HepG2 (cell line): ENCODE data around the gene LRRC3. TPM values are rescaled to one million over a fixed set of nuclear protein-coding genes. Genes with fewer than 3 reads are reported as not detected.
A peak's percentile ranks its signal among the peaks of the same experiment; 100 is the strongest.

ENCODE experiments used
- BORCS8-MEF2B ChIP-seq: sonication (generic); formaldehyde crosslinking; IDR thresholded peaks from 2 replicates; pipeline ENCODE4 v1.8.0; 2022; ENCODE audit warnings: mild to moderate bottlenecking, missing genetic modification reagents
- HIVEP1 ChIP-seq: sonication (generic); formaldehyde crosslinking; IDR thresholded peaks from 2 replicates; pipeline ENCODE4 v1.4.0; 2020; ENCODE audit warnings: mild to moderate bottlenecking, missing genetic modification reagents
- HOXA7 ChIP-seq: sonication (generic); formaldehyde crosslinking; IDR thresholded peaks from 2 replicates; pipeline ENCODE4 v1.8.1; 2022; ENCODE audit warnings: mild to moderate bottlenecking, missing genetic modification reagents, moderate library complexity
- LRRFIP1 ChIP-seq: sonication (generic); formaldehyde crosslinking; conservative IDR thresholded peaks from 2 replicates; pipeline ENCODE4 v1.4.0; 2020; ENCODE audit warnings: missing genetic modification reagents
- MEIS2 ChIP-seq: sonication (generic); formaldehyde crosslinking; IDR thresholded peaks from 2 replicates; pipeline ENCODE4 v1.9.0; 2021; ENCODE audit warnings: mild to moderate bottlenecking, missing genetic modification reagents
- MIXL1 ChIP-seq: IDR thresholded peaks from 2 replicates; pipeline ENCODE4 v1.6.1; 2016
- MTA1 ChIP-seq: sonication (generic); formaldehyde crosslinking; IDR thresholded peaks from 2 replicates; pipeline ENCODE4 v1.4.0; 2020; ENCODE audit warnings: missing genetic modification reagents, mild to moderate bottlenecking, borderline replicate concordance
- MYC ChIP-seq: sonication (generic); formaldehyde crosslinking; IDR thresholded peaks from 2 replicates; pipeline ENCODE4 v1.9.0; 2021; ENCODE audit warnings: missing genetic modification reagents, borderline replicate concordance
- NR3C1 ChIP-seq: sonication (generic); formaldehyde crosslinking; IDR thresholded peaks from 2 replicates; pipeline ENCODE4 v1.4.0; 2020; ENCODE audit warnings: missing genetic modification reagents
- RFXAP ChIP-seq: sonication (generic); formaldehyde crosslinking; IDR thresholded peaks from 2 replicates; pipeline ENCODE4 v1.4.0; 2020; ENCODE audit warnings: missing genetic modification reagents, borderline replicate concordance
- SIN3A ChIP-seq: IDR thresholded peaks from 2 replicates; pipeline ENCODE4 v1.6.1; 2011; ENCODE audit warnings: low read depth, mild to moderate bottlenecking, control low read depth, low read length, borderline replicate concordance
- SRSF1 ChIP-seq: fragments of 200-400 bp; formaldehyde crosslinking; optimal IDR thresholded peaks from 2 replicates; pipeline ENCODE3; 2017; ENCODE audit warnings: mild to moderate bottlenecking, low read depth, low read length, moderate library complexity
- YEATS4 ChIP-seq: sonication (generic); formaldehyde crosslinking; IDR thresholded peaks from 2 replicates; pipeline ENCODE4 v1.4.0; 2020; ENCODE audit warnings: missing genetic modification reagents, borderline replicate concordance
- ZBTB10 ChIP-seq: sonication (generic); formaldehyde crosslinking; IDR thresholded peaks from 2 replicates; pipeline ENCODE4 v1.4.0; 2020; ENCODE audit warnings: missing genetic modification reagents, borderline replicate concordance
- ZBTB2 ChIP-seq: sonication (generic); formaldehyde crosslinking; IDR thresholded peaks from 2 replicates; pipeline ENCODE4 v1.8.0; 2022; ENCODE audit warnings: low read depth, missing genetic modification reagents
- ZC3H4 ChIP-seq: sonication (generic); formaldehyde crosslinking; IDR thresholded peaks from 2 replicates; pipeline ENCODE4 v1.4.0; 2020; ENCODE audit warnings: missing genetic modification reagents, borderline replicate concordance
- ZNF552 ChIP-seq: sonication (generic); formaldehyde crosslinking; IDR thresholded peaks from 2 replicates; pipeline ENCODE4 v1.9.0; 2022; ENCODE audit warnings: missing genetic modification reagents, mild to moderate bottlenecking, borderline replicate concordance
- ZNF556 ChIP-seq: sonication (generic); formaldehyde crosslinking; IDR thresholded peaks from 2 replicates; pipeline ENCODE4 v1.4.0; 2020; ENCODE audit warnings: mild to moderate bottlenecking, missing genetic modification reagents, borderline replicate concordance
- ZNF577 ChIP-seq: sonication (generic); formaldehyde crosslinking; IDR thresholded peaks from 2 replicates; pipeline ENCODE4 v1.4.0; 2020; ENCODE audit warnings: mild to moderate bottlenecking, low read depth, missing genetic modification reagents, borderline replicate concordance
- ZNF710 ChIP-seq: sonication (generic); formaldehyde crosslinking; IDR thresholded peaks from 2 replicates; pipeline ENCODE4 v1.5.0; 2020; ENCODE audit warnings: mild to moderate bottlenecking, missing genetic modification reagents, borderline replicate concordance
- ZSCAN9 ChIP-seq: IDR thresholded peaks from 2 replicates; pipeline ENCODE4 v1.6.1; 2016; ENCODE audit warnings: borderline replicate concordance
- polyA plus RNA-seq, 8 experiments: library from polyadenylated mRNA; depleted of rRNA in 3 of 8; stranded (reverse) in 7 of 8; unstranded in 1 of 8; fragments of >200 nt; fragmentation: Illumina TruSeq in 4 of 8; extraction: Trizol in 4 of 8; gene quantifications; 2 replicates each; pipeline versions ENCODE4 v1.2.1 to v1.2.3, GENCODE V29; 2011 to 2016; ENCODE audit warnings: low read depth in 4 of 8, missing spikeins in 1 of 8, mixed read lengths in 1 of 8; ENCODE audit not compliant: insufficient read depth in 1 of 8
- total RNA-seq, 5 experiments: library from RNA; depleted of rRNA; stranded (reverse); fragments of >200 nt; fragmentation: Illumina TruSeq; extraction: Trizol; gene quantifications; 2 replicates each; pipeline ENCODE4 v1.2.3, GENCODE V29; 2016; ENCODE audit warnings: low read depth in 1 of 5

The LRRC3 gene
- total and polyA plus RNA-seq, 2 of the 13 experiments (the other 11 are each of a cell fraction or from before 2014, with no cell fraction given): 4.8 to 16.5 TPM

DNA sequence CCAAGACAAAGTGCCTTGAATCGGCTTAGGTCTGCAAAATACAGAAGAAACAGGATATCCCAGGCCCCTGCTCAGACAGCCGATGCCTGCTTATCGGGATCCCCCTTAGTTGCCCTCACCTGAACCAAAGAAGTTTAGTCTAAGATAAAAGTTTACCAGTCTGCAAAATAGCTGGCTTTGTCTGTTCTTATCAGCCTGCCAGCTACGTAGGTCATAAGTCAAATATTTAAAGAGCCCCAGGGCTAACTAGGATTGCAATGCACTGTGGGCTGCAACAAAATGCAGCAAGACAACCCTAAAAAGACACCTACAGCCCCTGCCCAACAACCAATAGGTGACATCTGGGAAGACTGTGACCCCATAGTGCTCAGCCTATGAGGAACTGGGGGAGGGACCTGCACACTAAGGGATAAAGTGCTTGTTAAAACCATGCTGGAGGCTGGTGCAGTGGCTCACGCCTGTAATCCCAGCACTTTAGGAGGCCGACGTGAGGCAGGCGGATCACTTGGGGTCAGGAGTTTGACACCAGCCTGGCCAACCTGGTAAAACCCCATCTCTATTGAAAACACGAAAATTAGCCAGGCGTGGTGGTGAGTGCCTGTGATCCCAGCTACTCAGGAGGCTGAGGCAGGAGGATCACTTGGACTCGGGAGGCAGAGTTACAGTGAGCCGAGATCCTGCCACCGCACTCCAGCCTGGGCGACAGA, 27.4 kb downstream of the LRRC3 start (continued):
- TF ChIP-seq ZBTB10 (CRISPR knock-in tag) (no peak; the same call in 1 of the 2 replicates), HOXA7 (CRISPR knock-in tag) (no peak), ZNF556 (CRISPR knock-in tag) (no peak), MTA1 (CRISPR knock-in tag) (peak; percentile 72), HIVEP1 (peak; percentile 30; the same call in 1 of the 2 replicates), RFXAP (0 out of 2 replicates have a peak, but pooled peaks have one; percentile 88), ZNF552 (CRISPR knock-in tag) (no peak), LRRFIP1 (no peak), MYC (CRISPR knock-in tag) (peak; percentile 73; the same call in 1 of the 2 replicates), SRSF1 (no peak), ZSCAN9 (CRISPR knock-in tag) (peak; percentile 36; the same call in 1 of the 2 replicates), MEIS2 (no peak), SIN3A (peak; percentile 62; the same call in 1 of the 2 replicates), MIXL1 (CRISPR knock-in tag) (0 out of 2 replicates have a peak, but pooled peaks have one; percentile 34), YEATS4 (peak; percentile 55; the same call in 1 of the 2 replicates), ZNF710 (CRISPR knock-in tag) (peak; percentile 64; the same call in 1 of the 2 replicates), ZNF577 (CRISPR knock-in tag) (no peak), NR3C1 (CRISPR knock-in tag) (no peak), BORCS8-MEF2B (no peak), ZC3H4 (CRISPR knock-in tag) (no peak), ZBTB2 (CRISPR knock-in tag) (no peak)
